ENCODE data around the gene BRDT. TPM values are rescaled to one million over a fixed set of nuclear protein-coding genes. Genes with fewer than 3 reads are reported as not detected.

Gene BRDT
- total RNA-seq, 1 experiment from 2014 or later: not detected

Other genes with a start within 250 kb of the BRDT start
- not detected in 2 replicates for gene TGFBR3, start 63.2 kb upstream of the BRDT start, total RNA-seq (2014; rRNA removed; shearing (Covaris generic); ENCODE audit: low replicate concordance)
- gene EPHX4, start 80.6 kb downstream of the BRDT start, total RNA-seq (2014; rRNA removed; shearing (Covaris generic); ENCODE audit: low replicate concordance): not detected in 2 replicates
- gene SETSIP, start 126.0 kb downstream of the BRDT start, total RNA-seq (2014; rRNA removed; shearing (Covaris generic); ENCODE audit: low replicate concordance): 0.32 and 0.89 TPM in 2 replicates
- gene BTBD8, start 130.9 kb downstream of the BRDT start, total RNA-seq (2014; rRNA removed; shearing (Covaris generic); ENCODE audit: low replicate concordance): 0.29 and 0.86 TPM in 2 replicates